HepG2 (cell line): ENCODE data around the gene CSN3. TPM values are rescaled to one million over a fixed set of nuclear protein-coding genes. Genes with fewer than 3 reads are reported as not detected.
A peak's percentile ranks its signal among the peaks of the same experiment; 100 is the strongest.
"Not testable (repeated sequence)": the region's sequence is repeated elsewhere in the genome, so short reads cannot be mapped to it uniquely, and the experiment has no call there.

ENCODE experiments used
- ATAC-seq: fragments of 200-7000 bp; cut with Tn5 transposase; 3 replicates; pipeline ENCODE4 v1.9.1; 2020; ENCODE audit warnings: mild to moderate bottlenecking, moderate library complexity
- BruUV-seq: library from RNA; stranded (reverse); fragments of 400-500 nt; replicated peaks from 2 replicates; lab custom pipeline; 2021; lab: Mats Ljungman, UMichigan
- CTCF ChIA-PET: fragments of 300-600 bp; formaldehyde crosslinking; extraction: SDS; loops from one replicate; lab custom pipeline; 2021; ENCODE audit warnings: low total read pairs, inconsistent platforms, low intra/inter-chr PET ratio; lab: Yijun Ruan, JAX
- POLR2A ChIA-PET: fragments of 350-600 bp; sonication (Branson Sonifier 250); formaldehyde crosslinking; loops from one replicate; lab custom pipeline; 2020; ENCODE audit warnings: antibody characterized with exemption, inconsistent platforms; lab: Yijun Ruan, JAX
- DNase-seq: peaks from one replicate; pipeline ENCODE4 v3.0.0-alpha.2; 2015; ENCODE audit warnings: low spot score
- FAIRE-seq: peaks from 3 replicates; lab custom pipeline; 2011; peaks lifted over from hg19 to GRCh38; lab: Jason Lieb, UNC
- H2AFZ ChIP-seq: one replicate; pipeline ENCODE4 v1.6.1; 2011; ENCODE audit warnings: low read length, inconsistent platforms
- H3K27ac ChIP-seq: fragments of 300-600 bp; 3 replicates; pipeline ENCODE4 v1.8.0; 2011; ENCODE audit warnings: mixed run types, mild to moderate bottlenecking, mixed read lengths, low read length, inconsistent platforms; ENCODE audit not compliant: insufficient read depth; ENCODE audit errors: extremely low read length
- H3K27me3 ChIP-seq, 2 experiments: fragments of 200-600 bp in 1 of 2; 2 replicates in 1 of 2; 3 replicates in 1 of 2; pipeline versions ENCODE4 v1.6.0 to v1.8.0; 2011; ENCODE audit warnings: low read length in 2 of 2, mild to moderate bottlenecking in 2 of 2, moderate library complexity in 2 of 2, inconsistent platforms in 1 of 2; ENCODE audit not compliant: insufficient read depth in 2 of 2, control insufficient read depth in 1 of 2
- H3K36me3 ChIP-seq, 2 experiments: fragments of 200-600 bp in 1 of 2; replicated peaks in 1 of 2; 2 replicates in 1 of 2; 3 replicates in 1 of 2; pipeline versions ENCODE4 v1.5.1 to v1.8.0; 2011; ENCODE audit warnings: low read length in 2 of 2, inconsistent platforms in 1 of 2; ENCODE audit not compliant: insufficient read depth in 2 of 2, control insufficient read depth in 1 of 2
- H3K4me1 ChIP-seq: 2 replicates; pipeline ENCODE4 v1.5.1; 2012; ENCODE audit warnings: low read length, inconsistent platforms; ENCODE audit not compliant: insufficient read depth
- H3K4me2 ChIP-seq: 2 replicates; pipeline ENCODE4 v1.6.0; 2011; ENCODE audit warnings: low read depth, low read length, inconsistent platforms
- H3K4me3 ChIP-seq, 3 experiments: fragments of 200-600 bp in 1 of 3; sonication (generic), shearing (Covaris generic) in 1 of 3; replicated peaks in 1 of 3; 2 replicates each; pipeline ENCODE4 v1.5.1; 2011 to 2016; ENCODE audit warnings: low read length in 3 of 3, inconsistent platforms in 2 of 3, low read depth in 2 of 3, mild to moderate bottlenecking in 2 of 3, control low read depth in 1 of 3, mixed read lengths in 1 of 3; ENCODE audit not compliant: insufficient read depth in 1 of 3
- H3K79me2 ChIP-seq: one replicate; pipeline ENCODE4 v1.6.1; 2011; ENCODE audit warnings: low read length, inconsistent platforms; ENCODE audit not compliant: insufficient read depth
- H3K9ac ChIP-seq: 2 replicates; pipeline ENCODE4 v1.6.0; 2011; ENCODE audit warnings: mild to moderate bottlenecking, low read depth, low read length, inconsistent platforms; ENCODE audit not compliant: insufficient read depth
- H3K9me3 ChIP-seq: 2 replicates; pipeline ENCODE4 v1.5.1; 2012; ENCODE audit warnings: mild to moderate bottlenecking, low read length
- H4K20me1 ChIP-seq: 2 replicates; pipeline ENCODE4 v1.6.0; 2011; ENCODE audit warnings: inconsistent platforms, mild to moderate bottlenecking, low read length, moderate library complexity; ENCODE audit not compliant: insufficient read depth
- FOXA1 ChIP-seq, 2 experiments: fragments of 450-650 bp in 1 of 2; sonication (generic) in 1 of 2; formaldehyde crosslinking in 1 of 2; IDR thresholded peaks; 2 replicates each; pipeline versions ENCODE4 v1.4.0 to v1.6.1; 2016 to 2020; ENCODE audit warnings: missing genetic modification reagents in 1 of 2
- ZMYM4 ChIP-seq: sonication (generic); formaldehyde crosslinking; IDR thresholded peaks from 2 replicates; pipeline ENCODE4 v1.8.1; 2023; ENCODE audit warnings: mild to moderate bottlenecking, missing genetic modification reagents
- ZNF644 ChIP-seq: IDR thresholded peaks from 2 replicates; pipeline ENCODE4 v1.6.1; 2016; ENCODE audit warnings: low read depth
- WGBS: methylation state at CpG from one replicate; pipeline ENCODE4 v1.1.6; 2017; ENCODE audit warnings: low lambda C conversion rate; 5-methylcytosine and 5-hydroxymethylcytosine counted together
- in situ Hi-C: cut with HindIII; loops from 2 replicates; pipeline ENCODE4 v1.10.0; 2017; ENCODE audit warnings: low pct_unique_long_range_greater_than_20kb; ENCODE audit not compliant: extremely low pct_ligation_motif_present
- intact Hi-C: fragments of 100-400 bp; cut with micrococcal nuclease; formaldehyde crosslinking; loops from one replicate; pipeline ENCODE4 v1.10.0; 2022; ENCODE audit not compliant: unreplicated experiment
- polyA plus RNA-seq, 8 experiments: library from polyadenylated mRNA; depleted of rRNA in 3 of 8; stranded (reverse) in 7 of 8; unstranded in 1 of 8; fragments of >200 nt; fragmentation: Illumina TruSeq in 4 of 8; extraction: Trizol in 4 of 8; gene quantifications; 2 replicates each; pipeline versions ENCODE4 v1.2.1 to v1.2.3, GENCODE V29; 2011 to 2016; ENCODE audit warnings: low read depth in 4 of 8, missing spikeins in 1 of 8, mixed read lengths in 1 of 8; ENCODE audit not compliant: insufficient read depth in 1 of 8
- total RNA-seq, 5 experiments: library from RNA; depleted of rRNA; stranded (reverse); fragments of >200 nt; fragmentation: Illumina TruSeq; extraction: Trizol; gene quantifications; 2 replicates each; pipeline ENCODE4 v1.2.3, GENCODE V29; 2016; ENCODE audit warnings: low read depth in 1 of 5
- TF ChIP-seq, protein P1 (sequence below): sonication (generic); formaldehyde crosslinking; IDR thresholded peaks from 2 replicates; pipeline ENCODE4 v1.4.0; 2020; ENCODE audit warnings: missing genetic modification reagents, borderline replicate concordance

Gene CSN3
- total and polyA plus RNA-seq, 2 of the 13 experiments (the other 11 are each of a cell fraction or from before 2014, with no cell fraction given), result not detected

DNA sequence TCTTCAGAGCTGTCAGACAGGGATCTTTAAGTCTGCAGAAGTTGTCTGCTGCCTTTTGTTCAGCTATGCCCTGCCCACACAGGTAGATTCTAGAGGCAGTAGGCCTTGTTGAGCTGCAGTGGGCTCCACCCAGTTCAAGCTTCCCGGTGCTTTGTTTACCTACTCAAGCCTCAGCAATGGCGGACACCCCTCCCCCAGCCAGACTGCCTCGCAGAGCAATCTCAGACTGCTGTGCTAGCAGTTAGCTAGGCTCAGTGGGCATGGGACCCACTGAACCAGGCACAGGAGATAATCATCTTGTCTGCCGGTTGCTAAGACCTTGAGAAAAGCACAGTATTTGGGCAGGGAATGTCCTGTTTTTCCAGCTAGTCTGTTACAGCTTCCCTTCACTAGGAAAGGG, 29.6 kb upstream of the CSN3 start:
- H2AFZ ChIP-seq; H3K4me2 ChIP-seq; in situ Hi-C loops; DNase-seq; H3K27me3 ChIP-seq; BruUV-seq; H3K27ac ChIP-seq; H3K4me3 ChIP-seq; POLR2A ChIA-PET; H3K79me2 ChIP-seq; H3K9me3 ChIP-seq; H3K4me1 ChIP-seq; CTCF ChIA-PET; H3K9ac ChIP-seq; intact Hi-C loops; ATAC-seq; H3K36me3 ChIP-seq; H4K20me1 ChIP-seq; FAIRE-seq; TF ChIP-seq FOXA1 (IDR thresholded peaks at IDR 0.05): not testable (repeated sequence)
- TF ChIP-seq ZNF644 (CRISPR knock-in tag) (0 out of 2 replicates have a peak, but pooled peaks have one; percentile 17), FOXA1 (CRISPR knock-in tag; IDR thresholded peaks at IDR 0.05) (0 out of 2 replicates have a peak, but pooled peaks have one; percentile 3), ZMYM4 (peak; percentile 35; the same call in 1 of the 2 replicates)
- TF ChIP-seq, protein P1, sequence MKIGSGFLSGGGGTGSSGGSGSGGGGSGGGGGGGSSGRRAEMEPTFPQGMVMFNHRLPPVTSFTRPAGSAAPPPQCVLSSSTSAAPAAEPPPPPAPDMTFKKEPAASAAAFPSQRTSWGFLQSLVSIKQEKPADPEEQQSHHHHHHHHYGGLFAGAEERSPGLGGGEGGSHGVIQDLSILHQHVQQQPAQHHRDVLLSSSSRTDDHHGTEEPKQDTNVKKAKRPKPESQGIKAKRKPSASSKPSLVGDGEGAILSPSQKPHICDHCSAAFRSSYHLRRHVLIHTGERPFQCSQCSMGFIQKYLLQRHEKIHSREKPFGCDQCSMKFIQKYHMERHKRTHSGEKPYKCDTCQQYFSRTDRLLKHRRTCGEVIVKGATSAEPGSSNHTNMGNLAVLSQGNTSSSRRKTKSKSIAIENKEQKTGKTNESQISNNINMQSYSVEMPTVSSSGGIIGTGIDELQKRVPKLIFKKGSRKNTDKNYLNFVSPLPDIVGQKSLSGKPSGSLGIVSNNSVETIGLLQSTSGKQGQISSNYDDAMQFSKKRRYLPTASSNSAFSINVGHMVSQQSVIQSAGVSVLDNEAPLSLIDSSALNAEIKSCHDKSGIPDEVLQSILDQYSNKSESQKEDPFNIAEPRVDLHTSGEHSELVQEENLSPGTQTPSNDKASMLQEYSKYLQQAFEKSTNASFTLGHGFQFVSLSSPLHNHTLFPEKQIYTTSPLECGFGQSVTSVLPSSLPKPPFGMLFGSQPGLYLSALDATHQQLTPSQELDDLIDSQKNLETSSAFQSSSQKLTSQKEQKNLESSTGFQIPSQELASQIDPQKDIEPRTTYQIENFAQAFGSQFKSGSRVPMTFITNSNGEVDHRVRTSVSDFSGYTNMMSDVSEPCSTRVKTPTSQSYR (CRISPR knock-in tag), result peak; percentile 51; the same call in 1 of the 2 replicates
- WGBS, result 74% methylated on average over 3 of the region's 4 CpGs

DNA sequence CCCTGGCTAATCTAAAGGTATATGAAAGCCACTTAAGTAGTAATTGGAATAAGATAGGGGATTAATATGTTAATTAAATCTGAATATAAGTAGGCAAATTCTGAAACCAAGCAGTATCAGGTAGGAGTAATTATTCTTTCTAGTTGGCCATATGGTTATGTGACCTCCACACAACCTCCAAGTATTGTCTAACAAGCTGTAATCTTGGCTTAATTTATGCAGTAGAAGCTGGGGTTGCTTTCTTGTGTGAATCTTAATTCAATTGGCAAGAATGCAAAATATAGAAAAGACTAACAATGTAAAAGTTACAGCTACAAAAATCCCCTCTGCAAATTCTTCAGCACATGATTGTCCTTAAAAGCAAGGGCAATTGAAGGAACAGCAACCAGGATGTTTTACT, 26.3 kb upstream of the CSN3 start:
- H4K20me1 ChIP-seq, POLR2A ChIA-PET, in situ Hi-C loops, H3K4me1 ChIP-seq, H3K9ac ChIP-seq, ATAC-seq, H3K9me3 ChIP-seq, H2AFZ ChIP-seq, BruUV-seq, H3K27ac ChIP-seq, H3K27me3 ChIP-seq, H3K4me2 ChIP-seq, H3K36me3 ChIP-seq, CTCF ChIA-PET, H3K4me3 ChIP-seq, intact Hi-C loops, H3K79me2 ChIP-seq, DNase-seq, FAIRE-seq: not testable (repeated sequence)

DNA sequence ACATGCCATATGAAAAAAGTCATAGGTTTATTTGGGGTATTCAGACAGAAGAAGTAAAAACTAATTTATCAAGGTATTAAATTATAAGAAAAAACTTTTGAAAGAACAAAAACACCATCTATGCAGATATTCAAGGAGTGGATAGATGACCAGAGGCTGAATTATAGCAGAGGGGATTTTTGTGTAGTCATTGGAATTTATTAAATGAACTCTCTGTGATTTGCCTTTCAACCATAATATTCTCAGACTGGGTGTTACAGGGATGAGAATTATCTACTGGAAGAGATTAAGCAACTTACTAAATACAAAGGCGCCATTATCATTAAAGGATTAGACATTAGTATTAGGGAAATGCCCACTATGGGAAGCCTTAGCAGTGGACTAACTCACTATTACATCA, 25.8 kb upstream of the CSN3 start:
- H3K9ac ChIP-seq, H3K36me3 ChIP-seq, H3K4me1 ChIP-seq, BruUV-seq, H3K4me2 ChIP-seq, POLR2A ChIA-PET, H4K20me1 ChIP-seq, H3K27me3 ChIP-seq, ATAC-seq, CTCF ChIA-PET, H3K4me3 ChIP-seq, H2AFZ ChIP-seq, H3K27ac ChIP-seq, in situ Hi-C loops, H3K9me3 ChIP-seq, intact Hi-C loops, DNase-seq, H3K79me2 ChIP-seq, FAIRE-seq: not testable (repeated sequence)
- 88% methylated on average over 1 of the region's 1 CpG for WGBS
